Astrocyte (in vitro differentiated cells and primary cell): ENCODE results near the gene CNTN2. TPM values are rescaled to one million over a fixed set of nuclear protein-coding genes. Genes with fewer than 3 reads are reported as not detected.

Source experiments
- DNase-seq: peaks from one replicate; pipeline ENCODE4 v3.0.0-alpha.2; 2010; ENCODE audit warnings: low read depth
- FAIRE-seq: peaks from 2 replicates; lab custom pipeline; 2011; peaks lifted over from hg19 to GRCh38; lab: Jason Lieb, UNC
- H2AFZ ChIP-seq: 2 replicates; pipeline ENCODE4 v1.6.0; 2012; ENCODE audit warnings: low read depth, low read length, inconsistent platforms
- H3K27ac ChIP-seq: 2 replicates; pipeline ENCODE4 v1.5.1; 2011; ENCODE audit warnings: low read depth, low read length, inconsistent platforms
- H3K27me3 ChIP-seq: 2 replicates; pipeline ENCODE4 v1.6.0; 2011; ENCODE audit warnings: low read length, inconsistent platforms; ENCODE audit not compliant: insufficient read depth
- H3K36me3 ChIP-seq: 2 replicates; pipeline ENCODE4 v1.5.1; 2011; ENCODE audit warnings: low read length, inconsistent platforms; ENCODE audit not compliant: insufficient read depth
- H3K4me1 ChIP-seq: 2 replicates; pipeline ENCODE4 v1.5.1; 2011; ENCODE audit warnings: low read length, inconsistent platforms; ENCODE audit not compliant: insufficient read depth
- H3K4me2 ChIP-seq: 2 replicates; pipeline ENCODE4 v1.6.0; 2012; ENCODE audit warnings: low read length, inconsistent platforms
- H3K4me3 ChIP-seq: 2 replicates; pipeline ENCODE4 v1.5.1; 2011; ENCODE audit warnings: low read depth, mild to moderate bottlenecking, low read length, inconsistent platforms; ENCODE audit not compliant: insufficient read depth
- H3K79me2 ChIP-seq: 2 replicates; pipeline ENCODE4 v1.6.0; 2012; ENCODE audit warnings: mild to moderate bottlenecking, low read length, inconsistent platforms; ENCODE audit not compliant: insufficient read depth
- H3K9ac ChIP-seq: 2 replicates; pipeline ENCODE4 v1.6.0; 2012; ENCODE audit warnings: mild to moderate bottlenecking, low read length, inconsistent platforms
- H3K9me3 ChIP-seq: 2 replicates; pipeline ENCODE4 v1.5.1; 2012; ENCODE audit warnings: low read depth, mild to moderate bottlenecking, low read length, inconsistent platforms; ENCODE audit not compliant: insufficient read depth
- H4K20me1 ChIP-seq: 2 replicates; pipeline ENCODE4 v1.6.0; 2012; ENCODE audit warnings: low read length, inconsistent platforms; ENCODE audit not compliant: insufficient read depth
- H3K27ac Mint-ChIP-seq: one replicate; pipeline ENCODE4 v1.8.0; 2021; ENCODE audit warnings: mild to moderate bottlenecking, mixed read lengths; ENCODE audit not compliant: unreplicated experiment
- H3K27me3 Mint-ChIP-seq: one replicate; pipeline ENCODE4 v1.8.0; 2021; ENCODE audit warnings: low read depth, mixed read lengths; ENCODE audit not compliant: unreplicated experiment
- H3K36me3 Mint-ChIP-seq: one replicate; pipeline ENCODE4 v1.8.0; 2021; ENCODE audit warnings: low read depth, mixed read lengths; ENCODE audit not compliant: unreplicated experiment
- H3K4me1 Mint-ChIP-seq: one replicate; pipeline ENCODE4 v1.8.0; 2021; ENCODE audit warnings: low read depth, mixed read lengths; ENCODE audit not compliant: unreplicated experiment
- H3K4me3 Mint-ChIP-seq: one replicate; pipeline ENCODE4 v1.8.0; 2021; ENCODE audit warnings: mild to moderate bottlenecking, moderate library complexity, mixed read lengths; ENCODE audit not compliant: unreplicated experiment
- H3K9me3 Mint-ChIP-seq: one replicate; pipeline ENCODE4 v1.8.0; 2021; ENCODE audit warnings: mild to moderate bottlenecking, mixed read lengths; ENCODE audit not compliant: unreplicated experiment
- CTCF ChIP-seq: IDR thresholded peaks from 2 replicates; pipeline ENCODE4 v1.5.1; 2011; ENCODE audit warnings: low read depth, mild to moderate bottlenecking, inconsistent platforms, low read length, moderate library complexity; ENCODE audit not compliant: insufficient read depth
- EZH2 ChIP-seq: IDR thresholded peaks from 2 replicates; pipeline ENCODE4 v1.6.1; 2012; ENCODE audit warnings: mild to moderate bottlenecking, low read length, inconsistent platforms; ENCODE audit not compliant: insufficient read depth
- total RNA-seq: library from RNA; stranded (reverse); gene quantifications from 2 replicates; pipeline ENCODE4 v1.2.1, GENCODE V29; 2021

CNTN2 gene
- total RNA-seq, 1 donor from 2014 or later, result 0.23 TPM

- no peak overlapping the region for H3K4me3 ChIP-seq
- Mint-ChIP-seq H3K9me3 (peaks cover 2% of the 10 kb centered on the region), H3K27me3 (peaks cover 77% of the 10 kb centered on the region), H3K27ac (no peak overlapping the region), H3K4me1 (no peaks in the 10 kb centered on the region), H3K36me3 (no peaks in the 10 kb centered on the region), H3K4me3 (no peak overlapping the region)
- no peak overlapping the region for H3K27ac ChIP-seq
- H3K9me3 ChIP-seq, result no peaks in the 10 kb centered on the region
- no peak for FAIRE-seq
- no peaks in the 10 kb centered on the region for H3K79me2 ChIP-seq
- H4K20me1 ChIP-seq, result peaks cover 6% of the 10 kb centered on the region
- no peaks in the 10 kb centered on the region for H3K36me3 ChIP-seq
- no peak overlapping the region for H2AFZ ChIP-seq
- TF ChIP-seq CTCF (no peak), EZH2 (no peak)
- peaks cover 60% of the 10 kb centered on the region for H3K27me3 ChIP-seq
- H3K9ac ChIP-seq, result no peak overlapping the region
- H3K4me2 ChIP-seq, result no peak overlapping the region
- no peaks in the 10 kb centered on the region for H3K4me1 ChIP-seq
- DNase-seq, result no peak
Measured at GRCh38 chr1:205048382-205048781, 5.4 kb downstream of the CNTN2 start.

GRCh38 chr1:205049479-205049878, 6.5 kb downstream of the CNTN2 start:
- Histone ChIP-seq H3K4me1 (no peaks in the 10 kb centered on the region), H3K79me2 (no peaks in the 10 kb centered on the region), H3K27me3 (peaks cover 53% of the 10 kb centered on the region), H3K4me2 (no peak overlapping the region), H3K9ac (no peak overlapping the region), H2AFZ (no peak overlapping the region), H3K27ac (no peak overlapping the region), H3K36me3 (no peaks in the 10 kb centered on the region), H3K9me3 (no peaks in the 10 kb centered on the region), H4K20me1 (no peaks in the 10 kb centered on the region), H3K4me3 (no peak overlapping the region)
- DNase-seq (no peak), FAIRE-seq (no peak)
- H3K4me1 Mint-ChIP-seq, result peaks cover 3% of the 10 kb centered on the region
- no peak overlapping the region for H3K4me3 Mint-ChIP-seq
- no peaks in the 10 kb centered on the region for H3K36me3 Mint-ChIP-seq
- H3K27ac Mint-ChIP-seq, result no peak overlapping the region
- peaks cover 2% of the 10 kb centered on the region for H3K9me3 Mint-ChIP-seq
- H3K27me3 Mint-ChIP-seq, result peaks cover 80% of the 10 kb centered on the region
- TF ChIP-seq EZH2 (no peak), CTCF (no peak)

- no peak for TF ChIP-seq CTCF
- TF ChIP-seq EZH2, result no peak
- no peak overlapping the region for H3K4me3 Mint-ChIP-seq
- H3K36me3 ChIP-seq, result no peaks in the 10 kb centered on the region
- no peak overlapping the region for H2AFZ ChIP-seq
- DNase-seq (no peak), FAIRE-seq (no peak)
- H3K27ac ChIP-seq, result no peak overlapping the region
- no peaks in the 10 kb centered on the region for H4K20me1 ChIP-seq
- H3K36me3 Mint-ChIP-seq, result no peaks in the 10 kb centered on the region
- no peaks in the 10 kb centered on the region for H3K9me3 Mint-ChIP-seq
- peaks cover 25% of the 10 kb centered on the region for H3K27me3 ChIP-seq
- no peaks in the 10 kb centered on the region for H3K79me2 ChIP-seq
- no peak overlapping the region for H3K4me2 ChIP-seq
- no peak overlapping the region for H3K9ac ChIP-seq
- H3K4me1 ChIP-seq, result no peaks in the 10 kb centered on the region
- H3K4me1 Mint-ChIP-seq, result peaks cover 5% of the 10 kb centered on the region
- peaks cover 70% of the 10 kb centered on the region for H3K27me3 Mint-ChIP-seq
- H3K27ac Mint-ChIP-seq, result no peak overlapping the region
- H3K9me3 ChIP-seq, result no peaks in the 10 kb centered on the region
- H3K4me3 ChIP-seq, result no peak overlapping the region
Measured at GRCh38 chr1:205052690-205053089, 9.7 kb downstream of the CNTN2 start.
